HepG2 (cell line): ENCODE results near the gene FXYD6. TPM values are rescaled to one million over a fixed set of nuclear protein-coding genes. Genes with fewer than 3 reads are reported as not detected.

Experiments used
- ATAC-seq: fragments of 200-7000 bp; cut with Tn5 transposase; 3 replicates; pipeline ENCODE4 v1.9.1; 2020; ENCODE audit warnings: mild to moderate bottlenecking, moderate library complexity
- BruUV-seq: library from RNA; stranded (reverse); fragments of 400-500 nt; replicated peaks from 2 replicates; lab custom pipeline; 2021; lab: Mats Ljungman, UMichigan
- CTCF ChIA-PET: fragments of 300-600 bp; formaldehyde crosslinking; extraction: SDS; loops from one replicate; lab custom pipeline; 2021; ENCODE audit warnings: low total read pairs, inconsistent platforms, low intra/inter-chr PET ratio; lab: Yijun Ruan, JAX
- POLR2A ChIA-PET: fragments of 350-600 bp; sonication (Branson Sonifier 250); formaldehyde crosslinking; loops from one replicate; lab custom pipeline; 2020; ENCODE audit warnings: antibody characterized with exemption, inconsistent platforms; lab: Yijun Ruan, JAX
- DNase-seq: peaks from one replicate; pipeline ENCODE4 v3.0.0-alpha.2; 2015; ENCODE audit warnings: low spot score
- FAIRE-seq: peaks from 3 replicates; lab custom pipeline; 2011; peaks lifted over from hg19 to GRCh38; lab: Jason Lieb, UNC
- H2AFZ ChIP-seq: one replicate; pipeline ENCODE4 v1.6.1; 2011; ENCODE audit warnings: low read length, inconsistent platforms
- H3K27ac ChIP-seq: fragments of 300-600 bp; 3 replicates; pipeline ENCODE4 v1.8.0; 2011; ENCODE audit warnings: mixed run types, mild to moderate bottlenecking, mixed read lengths, low read length, inconsistent platforms; ENCODE audit not compliant: insufficient read depth; ENCODE audit errors: extremely low read length
- H3K27me3 ChIP-seq, 2 experiments: fragments of 200-600 bp in 1 of 2; 2 replicates in 1 of 2; 3 replicates in 1 of 2; pipeline versions ENCODE4 v1.6.0 to v1.8.0; 2011; ENCODE audit warnings: low read length in 2 of 2, mild to moderate bottlenecking in 2 of 2, moderate library complexity in 2 of 2, inconsistent platforms in 1 of 2; ENCODE audit not compliant: insufficient read depth in 2 of 2, control insufficient read depth in 1 of 2
- H3K36me3 ChIP-seq, 2 experiments: fragments of 200-600 bp in 1 of 2; replicated peaks in 1 of 2; 2 replicates in 1 of 2; 3 replicates in 1 of 2; pipeline versions ENCODE4 v1.5.1 to v1.8.0; 2011; ENCODE audit warnings: low read length in 2 of 2, inconsistent platforms in 1 of 2; ENCODE audit not compliant: insufficient read depth in 2 of 2, control insufficient read depth in 1 of 2
- H3K4me1 ChIP-seq: 2 replicates; pipeline ENCODE4 v1.5.1; 2012; ENCODE audit warnings: low read length, inconsistent platforms; ENCODE audit not compliant: insufficient read depth
- H3K4me2 ChIP-seq: 2 replicates; pipeline ENCODE4 v1.6.0; 2011; ENCODE audit warnings: low read depth, low read length, inconsistent platforms
- H3K4me3 ChIP-seq, 3 experiments: fragments of 200-600 bp in 1 of 3; sonication (generic), shearing (Covaris generic) in 1 of 3; replicated peaks in 1 of 3; 2 replicates each; pipeline ENCODE4 v1.5.1; 2011 to 2016; ENCODE audit warnings: low read length in 3 of 3, inconsistent platforms in 2 of 3, low read depth in 2 of 3, mild to moderate bottlenecking in 2 of 3, control low read depth in 1 of 3, mixed read lengths in 1 of 3; ENCODE audit not compliant: insufficient read depth in 1 of 3
- H3K79me2 ChIP-seq: one replicate; pipeline ENCODE4 v1.6.1; 2011; ENCODE audit warnings: low read length, inconsistent platforms; ENCODE audit not compliant: insufficient read depth
- H3K9ac ChIP-seq: 2 replicates; pipeline ENCODE4 v1.6.0; 2011; ENCODE audit warnings: mild to moderate bottlenecking, low read depth, low read length, inconsistent platforms; ENCODE audit not compliant: insufficient read depth
- H3K9me3 ChIP-seq: 2 replicates; pipeline ENCODE4 v1.5.1; 2012; ENCODE audit warnings: mild to moderate bottlenecking, low read length
- H4K20me1 ChIP-seq: 2 replicates; pipeline ENCODE4 v1.6.0; 2011; ENCODE audit warnings: inconsistent platforms, mild to moderate bottlenecking, low read length, moderate library complexity; ENCODE audit not compliant: insufficient read depth
- BHLHE40 ChIP-seq: IDR thresholded peaks from 2 replicates; pipeline ENCODE4 v1.6.1; 2011; ENCODE audit warnings: low read length, improper control_type of control experiment
- GTF3A ChIP-seq: sonication (generic); formaldehyde crosslinking; conservative IDR thresholded peaks from 2 replicates; pipeline ENCODE4 v1.4.0; 2020; ENCODE audit warnings: mild to moderate bottlenecking, missing genetic modification reagents
- IRX3 ChIP-seq: sonication (generic); formaldehyde crosslinking; IDR thresholded peaks from 2 replicates; pipeline ENCODE4 v1.8.1; 2023; ENCODE audit warnings: mild to moderate bottlenecking, low read depth, missing genetic modification reagents, borderline replicate concordance
- JUN ChIP-seq: sonication (generic); formaldehyde crosslinking; IDR thresholded peaks from 2 replicates; pipeline ENCODE4 v1.4.0; 2020; ENCODE audit warnings: mild to moderate bottlenecking, missing genetic modification reagents
- NBN ChIP-seq: fragments of 450-650 bp; conservative IDR thresholded peaks from 2 replicates; pipeline ENCODE4 v1.6.1; 2017
- SATB2 ChIP-seq: sonication (generic); formaldehyde crosslinking; IDR thresholded peaks from 2 replicates; pipeline ENCODE4 v1.5.0; 2020; ENCODE audit warnings: missing genetic modification reagents
- TEAD3 ChIP-seq: optimal IDR thresholded peaks from 2 replicates; pipeline ENCODE3; 2016; ENCODE audit warnings: borderline replicate concordance
- TGIF2 ChIP-seq: IDR thresholded peaks from 2 replicates; pipeline ENCODE4 v1.6.1; 2016; ENCODE audit warnings: control low read depth, missing compliant biosample characterization
- ZNF263 ChIP-seq: sonication (generic); formaldehyde crosslinking; IDR thresholded peaks from 2 replicates; pipeline ENCODE4 v1.4.0; 2020; ENCODE audit warnings: missing genetic modification reagents
- ZNF318 ChIP-seq: sonication (generic); formaldehyde crosslinking; IDR thresholded peaks from 2 replicates; pipeline ENCODE4 v1.4.0; 2020; ENCODE audit warnings: mild to moderate bottlenecking, missing genetic modification reagents
- ZNF441 ChIP-seq: sonication (generic); formaldehyde crosslinking; IDR thresholded peaks from 2 replicates; pipeline ENCODE4 v1.7.0; 2021; ENCODE audit warnings: missing genetic modification reagents, borderline replicate concordance
- ZNF652 ChIP-seq: IDR thresholded peaks from 2 replicates; pipeline ENCODE4 v1.6.1; 2016; ENCODE audit warnings: low read depth, borderline replicate concordance
- ZNF780A ChIP-seq: sonication (generic); formaldehyde crosslinking; IDR thresholded peaks from 2 replicates; pipeline ENCODE4 v1.8.0; 2022; ENCODE audit warnings: mild to moderate bottlenecking, missing genetic modification reagents, moderate library complexity
- WGBS: methylation state at CpG from one replicate; pipeline ENCODE4 v1.1.6; 2017; ENCODE audit warnings: low lambda C conversion rate; 5-methylcytosine and 5-hydroxymethylcytosine counted together
- in situ Hi-C: cut with HindIII; loops from 2 replicates; pipeline ENCODE4 v1.10.0; 2017; ENCODE audit warnings: low pct_unique_long_range_greater_than_20kb; ENCODE audit not compliant: extremely low pct_ligation_motif_present
- intact Hi-C: fragments of 100-400 bp; cut with micrococcal nuclease; formaldehyde crosslinking; loops from one replicate; pipeline ENCODE4 v1.10.0; 2022; ENCODE audit not compliant: unreplicated experiment
- polyA plus RNA-seq, 8 experiments: library from polyadenylated mRNA; depleted of rRNA in 3 of 8; stranded (reverse) in 7 of 8; unstranded in 1 of 8; fragments of >200 nt; fragmentation: Illumina TruSeq in 4 of 8; extraction: Trizol in 4 of 8; gene quantifications; 2 replicates each; pipeline versions ENCODE4 v1.2.1 to v1.2.3, GENCODE V29; 2011 to 2016; ENCODE audit warnings: low read depth in 4 of 8, missing spikeins in 1 of 8, mixed read lengths in 1 of 8; ENCODE audit not compliant: insufficient read depth in 1 of 8
- total RNA-seq, 5 experiments: library from RNA; depleted of rRNA; stranded (reverse); fragments of >200 nt; fragmentation: Illumina TruSeq; extraction: Trizol; gene quantifications; 2 replicates each; pipeline ENCODE4 v1.2.3, GENCODE V29; 2016; ENCODE audit warnings: low read depth in 1 of 5

The FXYD6 gene
- total and polyA plus RNA-seq, 2 of the 13 experiments (the other 11 are each of a cell fraction or from before 2014, with no cell fraction given): not detected

GRCh38 chr11:117795638-117796455, 80.6 kb downstream of the FXYD6 start:
- in situ Hi-C loops: no loop called here
- 61% methylated on average over 35 of the region's 53 CpGs for WGBS
- no peak overlapping the region for H3K9ac ChIP-seq

More at GRCh38 chr11:117795638-117796455, 80.6 kb downstream of the FXYD6 start:
- no TSS peak for BruUV-seq
- Histone ChIP-seq H3K4me1 (peaks cover 16% of the 10 kb centered on the region), H3K4me2 (no peak overlapping the region), H3K4me3 (no peak overlapping the region), H4K20me1 (no peaks in the 10 kb centered on the region), H3K27me3 (peaks cover 5 to 32% of the 10 kb centered on the region in 2 experiments; a peak in 4 of 5 replicates), H2AFZ (no peak overlapping the region), H3K27ac (no peak overlapping the region), H3K79me2 (no peaks in the 10 kb centered on the region), H3K36me3 (no peaks in the 10 kb centered on the region), H3K9me3 (no peaks in the 10 kb centered on the region)
- CTCF ChIA-PET: no interaction called here
- no peak for DNase-seq
- no peak for FAIRE-seq
- intact Hi-C loops: no loop called here
- POLR2A ChIA-PET: no interaction called here
- no peak for ATAC-seq
- TF ChIP-seq ZNF780A (CRISPR knock-in tag) (no peak), IRX3 (CRISPR knock-in tag) (no peak), ZNF263 (CRISPR knock-in tag) (no peak), SATB2 (no peak), JUN (CRISPR knock-in tag) (no peak), ZNF318 (CRISPR knock-in tag) (no peak), GTF3A (CRISPR knock-in tag) (no peak), BHLHE40 (no peak), NBN (no peak), ZNF652 (CRISPR knock-in tag) (no peak), TEAD3 (CRISPR knock-in tag) (no peak), TGIF2 (no peak), ZNF441 (CRISPR knock-in tag) (no peak)
